ENCODE data around the gene LRP4. TPM values are rescaled to one million over a fixed set of nuclear protein-coding genes. Genes with fewer than 3 reads are reported as not detected.

The LRP4 gene
- total and polyA plus RNA-seq, 2 of the 13 experiments (the other 11 are each of a cell fraction or from before 2014, with no cell fraction given) = 4.7 to 13.3 TPM

DNA sequence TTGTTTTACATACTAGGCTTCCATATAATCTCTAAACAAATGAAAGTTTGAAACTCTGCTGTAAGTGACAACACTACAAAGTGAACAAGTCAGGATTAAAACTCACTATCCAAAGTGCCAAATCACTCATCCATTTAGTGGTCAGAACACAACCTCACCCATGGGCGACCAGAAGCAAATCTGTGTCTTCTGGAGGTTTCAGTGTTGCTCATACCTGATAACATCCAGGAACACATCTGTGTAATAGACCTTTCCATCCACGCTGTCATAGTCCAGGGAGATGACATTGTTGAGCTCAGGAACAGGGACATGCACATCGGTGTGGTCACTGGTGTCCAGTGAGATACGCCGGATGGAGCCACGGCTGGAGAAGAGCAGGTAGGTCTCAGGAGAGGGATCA lies 43.8 kb downstream of the LRP4 start:
- no peaks in the 10 kb centered on the region for H3K9me3 ChIP-seq (ENCODE audit: low read length)
- H3K9ac ChIP-seq (ENCODE audit: insufficient read depth, low read depth, low read length) = no peak overlapping the region
- no peaks in the 10 kb centered on the region for H3K79me2 ChIP-seq (ENCODE audit: insufficient read depth, low read length)
- no peaks in the 10 kb centered on the region for H3K27me3 ChIP-seq (ENCODE audit: control insufficient read depth in 1 of 2, insufficient read depth in 2 of 2, low read length in 2 of 2)
- CTCF ChIA-PET (ENCODE audit: low intra/inter-chr PET ratio, low total read pairs) = no interaction called here
- TF ChIP-seq FOXM1 (CRISPR knock-in tag; IDR thresholded peaks at IDR 0.05) (no peak), SMARCE1 (IDR thresholded peaks at IDR 0.05; ENCODE audit: borderline replicate concordance) (no peak), STAT6 (CRISPR knock-in tag; IDR thresholded peaks at IDR 0.05; ENCODE audit: borderline replicate concordance) (no peak), RXRA (CRISPR knock-in tag; IDR thresholded peaks at IDR 0.05) (no peak), ZNF746 (CRISPR knock-in tag; IDR thresholded peaks at IDR 0.05) (no peak), SALL1 (CRISPR knock-in tag; IDR thresholded peaks at IDR 0.05) (no peak), TERF1 (CRISPR knock-in tag; IDR thresholded peaks at IDR 0.05) (no peak), ZNF317 (CRISPR knock-in tag; IDR thresholded peaks at IDR 0.05) (no peak), CHD2 (IDR thresholded peaks at IDR 0.05; ENCODE audit: low read depth, low read length) (no peak), SSRP1 (CRISPR knock-in tag; IDR thresholded peaks at IDR 0.05) (no peak), SIX1 (CRISPR knock-in tag; IDR thresholded peaks at IDR 0.05; ENCODE audit: borderline replicate concordance) (no peak), BRCA1 (CRISPR knock-in tag; IDR thresholded peaks at IDR 0.05) (no peak), ZNF761 (CRISPR knock-in tag; conservative IDR thresholded peaks at IDR 0.05) (no peak), ZBTB25 (CRISPR knock-in tag; IDR thresholded peaks at IDR 0.05) (no peak)
- TF ChIP-seq, protein P1, sequence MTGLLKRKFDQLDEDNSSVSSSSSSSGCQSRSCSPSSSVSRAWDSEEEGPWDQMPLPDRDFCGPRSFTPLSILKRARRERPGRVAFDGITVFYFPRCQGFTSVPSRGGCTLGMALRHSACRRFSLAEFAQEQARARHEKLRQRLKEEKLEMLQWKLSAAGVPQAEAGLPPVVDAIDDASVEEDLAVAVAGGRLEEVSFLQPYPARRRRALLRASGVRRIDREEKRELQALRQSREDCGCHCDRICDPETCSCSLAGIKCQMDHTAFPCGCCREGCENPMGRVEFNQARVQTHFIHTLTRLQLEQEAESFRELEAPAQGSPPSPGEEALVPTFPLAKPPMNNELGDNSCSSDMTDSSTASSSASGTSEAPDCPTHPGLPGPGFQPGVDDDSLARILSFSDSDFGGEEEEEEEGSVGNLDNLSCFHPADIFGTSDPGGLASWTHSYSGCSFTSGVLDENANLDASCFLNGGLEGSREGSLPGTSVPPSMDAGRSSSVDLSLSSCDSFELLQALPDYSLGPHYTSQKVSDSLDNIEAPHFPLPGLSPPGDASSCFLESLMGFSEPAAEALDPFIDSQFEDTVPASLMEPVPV (CRISPR knock-in tag; IDR thresholded peaks at IDR 0.05) = no peak
- in situ Hi-C loops (cut with HindIII; ENCODE audit: extremely low pct_ligation_motif_present, low pct_unique_long_range_greater_than_20kb) = no loop called here
- peaks cover 31 to 81% of the 10 kb centered on the region in 2 experiments for H3K36me3 ChIP-seq (replicated peaks in 1 of 2; ENCODE audit: control insufficient read depth in 1 of 2, insufficient read depth in 2 of 2, low read length in 2 of 2)
- intact Hi-C loops (cut with micrococcal nuclease; ENCODE audit: unreplicated experiment) = no loop called here
- ATAC-seq (no peak), FAIRE-seq (no peak), DNase-seq (ENCODE audit: low spot score) (no peak)
- no TSS peak for BruUV-seq (replicated peaks)
- H3K27ac ChIP-seq (ENCODE audit: extremely low read length, insufficient read depth, low read length) = no peak overlapping the region
- no peaks in the 10 kb centered on the region for H4K20me1 ChIP-seq (ENCODE audit: insufficient read depth, low read length)
- POLR2A ChIA-PET = no interaction called here
- H2AFZ ChIP-seq (ENCODE audit: low read length) = no peak overlapping the region
- no peaks in the 10 kb centered on the region for H3K4me1 ChIP-seq (ENCODE audit: insufficient read depth, low read length)
- WGBS (ENCODE audit: low lambda C conversion rate) = 96% methylated on average over 4 of the region's 6 CpGs
- no peak overlapping the region for H3K4me2 ChIP-seq (ENCODE audit: low read depth, low read length)
- no peak overlapping the region for H3K4me3 ChIP-seq (replicated peaks in 1 of 3; ENCODE audit: insufficient read depth in 1 of 3, low read depth in 2 of 3, low read length in 3 of 3)

Data from HepG2 (cell line).